OCI-LY7 (cell line): ENCODE results near the gene DYNLRB1. TPM values are rescaled to one million over a fixed set of nuclear protein-coding genes. Genes with fewer than 3 reads are reported as not detected.

Experiments used
- BruUV-seq: library from RNA; stranded (reverse); fragments of 400-500 nt; replicated peaks from 2 replicates; lab custom pipeline; 2021; lab: Mats Ljungman, UMichigan
- CTCF ChIA-PET: fragments of 300-600 bp; sonication (Branson Sonifier 250); formaldehyde crosslinking; loops from one replicate; lab custom pipeline; 2022; ENCODE audit warnings: antibody characterized with exemption; ENCODE audit not compliant: unreplicated experiment; lab: Charles Lee
- POLR2A ChIA-PET: fragments of 300-600 bp; sonication (Branson Sonifier 250); formaldehyde crosslinking; loops from one replicate; lab custom pipeline; 2022; ENCODE audit warnings: antibody characterized with exemption; lab: Charles Lee
- DNase-seq: peaks from one replicate; pipeline ENCODE4 v3.0.0-alpha.2; 2015; ENCODE audit warnings: low spot score
- H2AFZ ChIP-seq: fragments of 200-600 bp; sonication (generic), shearing (Covaris generic); 2 replicates; pipeline ENCODE4 v1.6.1; 2014; ENCODE audit warnings: mild to moderate bottlenecking, antibody characterized with exemption, low read length, moderate library complexity
- H3K27ac ChIP-seq: fragments of 200-600 bp; sonication (generic); 2 replicates; pipeline ENCODE4 v1.5.1; 2014; ENCODE audit warnings: mixed run types, low read depth, mild to moderate bottlenecking, moderate library complexity, low read length, inconsistent platforms; ENCODE audit not compliant: poor library complexity, severe bottlenecking
- H3K36me3 ChIP-seq: fragments of 200-600 bp; sonication (generic); 2 replicates; pipeline ENCODE4 v1.6.1; 2014; ENCODE audit warnings: mild to moderate bottlenecking, antibody characterized with exemption, low read length, moderate library complexity, mixed read lengths; ENCODE audit not compliant: insufficient read depth
- H3K4me1 ChIP-seq: fragments of 200-600 bp; sonication (generic); 2 replicates; pipeline ENCODE4 v1.5.1; 2014; ENCODE audit warnings: mild to moderate bottlenecking, low read length; ENCODE audit not compliant: insufficient read depth, poor library complexity, severe bottlenecking
- H3K4me2 ChIP-seq: fragments of 200-600 bp; sonication (generic); 2 replicates; pipeline ENCODE4 v1.6.1; 2014; ENCODE audit warnings: mild to moderate bottlenecking, low read length
- H3K4me3 ChIP-seq: fragments of 200-600 bp; sonication (generic); 2 replicates; pipeline ENCODE4 v1.5.1; 2014; ENCODE audit warnings: mild to moderate bottlenecking, low read depth, low read length; ENCODE audit not compliant: poor library complexity, severe bottlenecking
- H3K79me2 ChIP-seq: fragments of 200-600 bp; sonication (generic); 2 replicates; pipeline ENCODE4 v1.6.1; 2016; ENCODE audit warnings: low read depth, mild to moderate bottlenecking, low read length, moderate library complexity, mixed read lengths; ENCODE audit not compliant: insufficient read depth
- H3K9me2 ChIP-seq: fragments of 200-600 bp; sonication (generic); 2 replicates; pipeline ENCODE4 v1.6.1; 2016; ENCODE audit warnings: mild to moderate bottlenecking, low read length, mixed read lengths; ENCODE audit not compliant: insufficient read depth
- H3K9me3 ChIP-seq: fragments of 200-600 bp; sonication (generic); 2 replicates; pipeline ENCODE4 v1.6.1; 2014; ENCODE audit warnings: mild to moderate bottlenecking, mixed run types, low read length, mixed read lengths
- H4K20me1 ChIP-seq: fragments of 200-600 bp; sonication (generic); 2 replicates; pipeline ENCODE4 v1.6.1; 2014; ENCODE audit warnings: mild to moderate bottlenecking, antibody characterized with exemption, low read length, moderate library complexity, mixed read lengths; ENCODE audit not compliant: insufficient read depth
- CTCF ChIP-seq: fragments of 200-600 bp; sonication (generic); conservative IDR thresholded peaks from 2 replicates; pipeline ENCODE4 v1.5.1; 2014; ENCODE audit warnings: mild to moderate bottlenecking, antibody characterized with exemption, low read length, moderate library complexity, mixed read lengths
- EZH2phosphoT487 ChIP-seq: fragments of 200-600 bp; sonication (generic); IDR thresholded peaks from 2 replicates; pipeline ENCODE4 v1.6.1; 2018; ENCODE audit warnings: low read depth, borderline replicate concordance, mild to moderate bottlenecking, mixed run types, antibody characterized with exemption, low read length, moderate library complexity, mixed read lengths
- intact Hi-C: fragments of 100-400 bp; cut with micrococcal nuclease; formaldehyde crosslinking; loops from one replicate; pipeline ENCODE4 v1.10.0; 2022; ENCODE audit not compliant: unreplicated experiment
- total RNA-seq, 2 experiments: library from RNA; depleted of rRNA in 1 of 2; stranded (reverse); fragments of >200 nt in 1 of 2; shearing (Covaris generic) in 1 of 2; gene quantifications; 2 replicates each; pipeline ENCODE4 v1.2.3, GENCODE V29; 2014 to 2022

Gene DYNLRB1
- total RNA-seq, 2 experiments from 2014 or later = 94.2 to 128 TPM

DNA sequence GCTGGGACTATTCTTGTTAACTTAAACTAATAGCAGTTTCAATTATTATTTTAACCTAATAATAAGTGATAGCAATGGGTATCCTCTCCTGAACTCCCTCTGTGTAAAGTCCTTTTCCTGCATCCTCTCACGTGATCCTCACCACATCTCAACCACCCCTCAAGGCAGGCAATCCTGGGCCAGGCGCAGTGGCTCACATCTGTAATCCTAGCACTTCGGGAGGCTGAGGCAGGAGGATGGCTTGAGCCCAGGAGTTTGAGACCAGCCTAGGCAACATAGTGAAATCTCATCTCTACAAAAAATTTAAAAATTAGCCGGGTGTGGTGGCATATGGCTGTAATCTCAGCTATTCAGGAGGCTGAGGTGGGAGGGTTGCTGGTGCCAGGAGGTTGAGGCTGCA, 66.0 kb downstream of the DYNLRB1 start:
- CTCF ChIA-PET = no interaction called here
- BruUV-seq = no TSS peak

GRCh38 chr20:34582911-34583310, 66.7 kb downstream of the DYNLRB1 start:
- Histone ChIP-seq H2AFZ (no peak overlapping the region), H3K4me2 (no peak overlapping the region), H3K79me2 (no peaks in the 10 kb centered on the region), H3K9me3 (no peaks in the 10 kb centered on the region), H3K4me3 (no peak overlapping the region), H4K20me1 (no peaks in the 10 kb centered on the region), H3K4me1 (peaks cover 10% of the 10 kb centered on the region), H3K27ac (no peak overlapping the region), H3K36me3 (peaks cover 54% of the 10 kb centered on the region), H3K9me2 (no peaks in the 10 kb centered on the region)
- CTCF ChIA-PET = no interaction called here
- no TSS peak for BruUV-seq
- intact Hi-C loops = no loop called here
- DNase-seq = no peak
- POLR2A ChIA-PET = no interaction called here
- TF ChIP-seq CTCF = no peak

More for the DNA sequence above, 66.0 kb downstream of the DYNLRB1 start:
- no peak for DNase-seq
- Histone ChIP-seq H3K79me2 (no peaks in the 10 kb centered on the region), H3K4me2 (no peak overlapping the region), H3K4me1 (peaks cover 10% of the 10 kb centered on the region), H3K27ac (no peak overlapping the region), H3K36me3 (peaks cover 47% of the 10 kb centered on the region), H3K9me2 (no peaks in the 10 kb centered on the region), H4K20me1 (no peaks in the 10 kb centered on the region), H3K9me3 (no peaks in the 10 kb centered on the region), H3K4me3 (no peak overlapping the region), H2AFZ (no peak overlapping the region)
- intact Hi-C loops = no loop called here
- TF ChIP-seq CTCF (no peak), EZH2phosphoT487 (no peak)
- POLR2A ChIA-PET = no interaction called here

GRCh38 chr20:34583544-34583943, 67.3 kb downstream of the DYNLRB1 start:
- no peak for DNase-seq
- Histone ChIP-seq H3K79me2 (no peaks in the 10 kb centered on the region), H3K4me1 (peaks cover 10% of the 10 kb centered on the region), H4K20me1 (no peaks in the 10 kb centered on the region), H3K4me2 (no peak overlapping the region), H3K9me2 (no peaks in the 10 kb centered on the region), H3K4me3 (no peak overlapping the region), H3K9me3 (no peaks in the 10 kb centered on the region), H3K27ac (no peak overlapping the region), H3K36me3 (peaks cover 59% of the 10 kb centered on the region), H2AFZ (no peak overlapping the region)
- ChIA-PET POLR2A (interaction anchor here (0.7 kb wide), 1 partner anchor 66 kb away, joined by 3 read pairs; no protein-coding TSS in a partner anchor), CTCF (no interaction called here)
- no peak for TF ChIP-seq EZH2phosphoT487
- TF ChIP-seq CTCF = no peak
- intact Hi-C loops = no loop called here
- BruUV-seq = no TSS peak
